ENCODE results near the gene RRAD. TPM values are rescaled to one million over a fixed set of nuclear protein-coding genes. Genes with fewer than 3 reads are reported as not detected.
"Not testable (repeated sequence)": the region's sequence is repeated elsewhere in the genome, so short reads cannot be mapped to it uniquely, and the experiment has no call there.

RRAD gene
- total RNA-seq, 1 donor from 2014 or later, result 245 TPM

DNA sequence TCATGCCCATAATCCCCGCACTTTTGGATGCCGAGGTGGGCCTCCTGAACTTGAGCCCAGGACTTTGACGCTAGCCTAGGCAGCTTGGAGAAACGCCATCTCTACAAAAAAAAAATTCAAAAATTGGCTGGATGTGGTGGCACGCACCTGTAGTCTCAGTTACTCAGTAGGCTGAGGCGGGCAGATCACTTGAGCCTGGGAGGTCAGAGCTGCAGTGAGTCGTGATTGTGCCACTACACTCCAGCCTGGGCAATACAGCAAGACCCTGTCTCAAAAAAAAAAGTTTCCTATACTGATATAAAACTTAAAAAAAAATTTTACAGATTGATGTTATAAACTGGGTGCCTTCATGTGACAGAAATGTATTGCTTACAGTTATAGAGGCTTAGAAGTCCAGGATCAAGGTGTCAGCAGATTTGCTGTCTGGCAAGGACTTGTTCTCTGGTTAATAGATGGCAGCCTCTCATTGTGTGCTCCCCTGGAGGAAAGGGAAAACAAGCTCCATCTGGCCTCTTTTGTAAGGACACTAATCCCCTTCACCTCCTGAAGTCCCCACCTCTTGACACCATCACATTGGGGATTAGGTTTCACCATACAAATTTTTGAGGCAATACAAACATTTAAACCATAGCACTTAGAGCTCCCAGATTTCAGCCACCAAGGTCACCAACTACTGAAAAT lies 27.2 kb upstream of the RRAD start:
- no peak for DNase-seq (ENCODE audit: low spot score)
- intact Hi-C loops (cut with DNase I), result no loop called here

DNA sequence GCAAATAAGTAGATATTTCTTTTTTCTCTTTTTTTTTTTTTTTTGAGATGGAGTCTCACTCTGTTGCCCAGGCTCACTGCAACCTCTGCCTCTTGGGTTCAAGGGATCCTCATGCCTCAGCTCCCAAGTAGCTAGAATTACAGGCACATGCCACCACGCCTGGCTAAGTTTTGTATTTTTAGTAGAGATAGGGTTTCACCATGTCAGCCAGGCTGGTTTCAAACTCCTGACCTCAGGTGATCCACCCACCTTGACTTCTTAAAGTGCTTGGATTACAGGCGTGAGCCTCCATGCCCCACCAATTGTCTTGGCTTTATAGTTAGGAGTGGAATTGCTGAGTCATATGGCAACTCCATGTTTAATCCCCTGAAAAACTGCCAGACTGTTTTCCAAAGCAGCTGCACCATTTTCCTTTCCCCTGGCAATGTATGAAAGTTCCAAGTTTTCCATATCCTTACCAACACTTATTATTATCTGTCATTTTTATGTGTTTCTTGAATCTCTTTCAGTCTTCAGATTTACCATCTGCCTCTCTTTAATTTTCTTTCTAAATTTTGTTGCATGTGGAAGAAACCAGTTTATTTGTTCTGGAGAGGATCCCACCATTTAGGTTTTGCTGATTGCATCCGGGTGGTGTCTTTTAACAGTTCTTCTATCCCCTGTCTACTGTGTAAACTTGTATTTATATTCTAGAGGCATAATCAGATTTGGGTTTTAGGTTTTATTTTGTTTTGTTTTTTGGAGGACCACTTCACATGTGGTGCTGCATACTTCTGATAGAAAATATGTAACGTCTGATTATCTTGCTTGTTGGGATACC lies 25.8 kb upstream of the RRAD start:
- no peak for DNase-seq (ENCODE audit: low spot score)
- intact Hi-C loops (cut with DNase I), result no loop called here

DNA sequence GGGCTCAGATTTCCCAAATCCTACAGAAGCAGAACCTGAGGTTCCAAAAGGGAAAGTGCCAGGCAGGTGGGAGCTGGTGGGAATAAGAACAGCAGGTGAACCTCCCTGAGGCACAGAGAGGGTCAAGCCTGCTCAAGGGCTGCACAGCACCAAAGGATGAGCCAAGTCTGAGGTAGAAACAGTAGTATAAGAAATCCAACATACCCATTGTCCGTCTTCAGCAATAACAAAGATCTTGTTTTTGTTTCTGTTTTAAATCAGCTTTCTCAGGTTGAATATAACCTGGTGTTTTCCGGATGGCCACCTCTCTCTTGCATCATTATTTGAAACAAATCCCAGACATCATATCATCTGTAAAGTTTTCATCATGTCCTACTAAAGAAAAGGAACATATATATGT lies 25.1 kb upstream of the RRAD start:
- intact Hi-C loops (cut with DNase I), result no loop called here
- no peak for DNase-seq (ENCODE audit: low spot score)

DNA sequence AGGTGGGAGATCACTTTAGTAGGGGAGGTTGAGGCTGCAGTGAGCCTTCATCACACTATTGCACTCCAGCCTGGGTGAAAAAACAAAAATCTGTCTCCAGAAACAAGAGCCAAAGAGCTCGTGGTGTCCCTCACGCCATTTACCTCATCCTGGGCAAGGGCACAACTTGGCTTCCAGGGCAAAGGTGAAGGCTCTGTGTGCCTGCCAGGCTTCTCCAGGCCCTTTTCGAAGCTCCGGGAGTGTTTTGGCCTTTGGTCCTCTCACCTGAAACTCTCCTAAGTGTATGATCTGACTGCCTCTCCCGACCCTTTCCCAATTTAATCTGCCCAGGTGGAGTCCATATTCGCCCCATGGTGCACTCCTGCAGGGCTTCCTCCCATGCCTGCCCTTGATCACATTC lies 24.1 kb upstream of the RRAD start:
- intact Hi-C loops (cut with DNase I), result no loop called here
- DNase-seq (ENCODE audit: low spot score), result no peak

DNA sequence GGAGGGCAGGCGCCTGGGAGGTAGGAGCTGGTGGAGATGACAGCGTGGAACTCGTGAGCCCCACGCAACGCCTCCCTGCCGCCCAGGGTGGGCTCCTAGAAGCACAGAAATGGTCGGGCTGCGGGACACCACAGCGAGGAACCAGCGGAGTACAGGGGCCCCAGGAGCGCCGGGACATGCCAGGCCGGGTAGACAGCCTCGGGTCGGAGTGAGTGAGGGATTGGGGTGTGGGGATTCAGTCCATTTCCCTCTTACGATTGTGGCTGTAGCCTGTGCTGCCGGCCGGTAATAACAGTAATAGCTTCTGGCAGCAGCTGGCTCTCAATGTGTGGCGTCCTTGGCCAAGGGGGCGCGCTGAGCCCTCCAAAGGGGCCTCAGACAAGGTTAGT lies 23.5 kb upstream of the RRAD start:
- DNase-seq (ENCODE audit: low spot score), result no peak
- intact Hi-C loops (cut with DNase I), result no loop called here

DNA sequence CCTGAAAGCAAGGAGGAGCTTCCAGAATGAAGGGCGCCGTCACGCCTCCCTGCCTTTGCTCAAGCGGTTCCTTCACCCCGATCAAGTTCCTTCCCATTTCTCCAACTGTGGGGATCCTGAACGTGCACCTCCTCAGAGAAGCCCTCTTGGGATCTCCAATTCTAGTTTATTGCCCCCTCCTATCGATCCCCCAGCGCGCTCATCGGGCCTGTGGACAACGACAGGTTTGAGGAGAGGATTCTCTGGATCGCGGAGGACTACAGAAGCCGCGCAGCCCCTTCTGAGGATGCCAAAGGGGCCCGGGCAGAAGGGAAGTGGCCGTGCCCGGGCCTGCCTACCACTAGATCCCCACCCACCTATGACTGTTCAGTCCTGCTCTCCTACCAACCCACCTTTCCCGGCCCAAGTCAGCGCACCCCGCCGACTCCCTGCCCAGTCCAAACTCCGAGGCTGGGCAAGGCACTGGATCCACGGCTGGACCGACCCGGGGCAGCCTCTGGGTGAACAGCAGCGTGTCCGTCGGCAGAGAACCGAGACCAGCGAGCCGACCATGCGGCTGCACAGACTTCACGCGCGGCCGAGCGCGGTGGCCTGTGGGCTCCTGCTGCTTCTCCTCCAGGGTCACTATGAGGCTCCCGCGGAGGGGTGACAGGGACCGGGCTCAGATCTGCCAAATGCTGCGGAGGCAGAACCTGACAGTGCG lies 22.9 kb upstream of the RRAD start:
- no peak for DNase-seq (ENCODE audit: low spot score)
- intact Hi-C loops (cut with DNase I), result no loop called here

DNA sequence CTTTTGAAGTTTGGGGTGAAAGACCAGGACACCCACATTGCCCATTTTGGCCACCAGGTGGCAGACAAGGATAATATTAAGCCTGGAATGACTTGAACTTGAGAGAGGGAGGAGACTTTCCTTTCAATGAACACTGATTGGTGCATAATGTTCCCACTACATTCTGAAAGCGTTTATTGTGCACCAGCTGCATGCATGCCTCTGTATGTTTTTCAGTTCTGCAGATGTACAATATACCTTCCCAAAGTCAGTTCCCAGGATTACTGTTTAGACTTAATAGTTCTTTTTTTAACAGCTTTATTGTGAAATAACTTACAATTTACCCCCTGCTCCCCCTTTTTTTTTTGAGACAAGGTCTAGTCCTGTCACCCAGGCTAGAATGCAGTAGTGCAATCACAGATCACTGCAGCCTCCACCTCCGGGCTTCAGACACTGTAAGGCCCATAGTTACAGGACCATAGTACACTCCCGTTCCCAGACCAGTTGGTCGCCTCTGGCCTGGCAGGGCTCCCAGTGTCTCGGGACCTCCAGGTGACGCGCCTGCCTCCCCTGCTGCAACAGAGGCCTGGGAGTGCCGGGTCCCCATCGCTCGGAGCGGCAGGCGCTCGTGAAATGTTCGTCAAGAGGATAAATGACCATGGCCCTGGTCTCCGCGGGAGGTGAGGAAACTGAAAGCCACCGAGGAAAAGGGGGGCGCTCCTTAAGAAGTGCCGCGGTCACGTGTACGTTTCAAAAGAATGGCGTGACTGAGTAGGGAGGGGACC lies 22.1 kb upstream of the RRAD start:
- intact Hi-C loops (cut with DNase I), result loop anchor here (1.0 kb wide), 1 partner anchor 52 kb away; no protein-coding TSS in a partner anchor
- no peak for DNase-seq (ENCODE audit: low spot score)

DNA sequence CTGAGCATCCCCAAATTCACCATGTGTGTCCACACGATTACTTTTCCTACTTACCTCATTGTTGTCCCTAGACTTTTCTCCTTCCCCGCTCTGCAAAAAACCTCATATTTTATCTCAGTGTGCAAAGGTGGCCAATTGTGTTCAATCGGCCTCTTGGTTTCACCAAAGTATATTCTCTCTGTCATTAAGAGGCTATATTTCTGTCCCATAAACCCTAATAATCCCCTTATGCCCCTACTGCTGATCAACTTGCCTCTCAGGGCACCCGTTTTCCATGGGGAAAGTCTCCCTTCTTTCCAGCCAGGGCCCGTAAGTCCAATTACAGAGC lies 21.6 kb upstream of the RRAD start:
- DNase-seq (ENCODE audit: low spot score), result no peak
- intact Hi-C loops (cut with DNase I), result loop anchor here (1.0 kb wide), 1 partner anchor 52 kb away; no protein-coding TSS in a partner anchor

DNA sequence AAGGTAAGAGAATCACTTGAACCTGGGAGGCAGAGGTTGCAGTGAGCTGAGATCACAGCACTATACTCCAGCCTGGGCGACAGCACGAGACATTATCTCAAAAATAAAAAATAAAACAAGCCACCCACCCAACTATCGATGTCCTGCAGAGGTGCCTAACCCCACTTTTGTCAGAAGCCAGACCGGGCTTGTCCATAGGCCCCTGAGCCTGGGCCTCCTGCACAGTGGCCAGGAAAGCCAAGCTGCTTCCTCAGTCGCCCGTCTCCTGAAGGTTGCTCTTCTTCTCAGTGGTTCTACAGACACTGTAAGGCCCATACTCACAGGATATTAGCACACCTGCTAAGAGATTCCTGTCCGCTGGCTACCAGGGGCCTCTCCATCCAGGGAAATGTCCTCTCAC lies 21.2 kb upstream of the RRAD start:
- no peak for DNase-seq (ENCODE audit: low spot score)
- intact Hi-C loops (cut with DNase I), result no loop called here

DNA sequence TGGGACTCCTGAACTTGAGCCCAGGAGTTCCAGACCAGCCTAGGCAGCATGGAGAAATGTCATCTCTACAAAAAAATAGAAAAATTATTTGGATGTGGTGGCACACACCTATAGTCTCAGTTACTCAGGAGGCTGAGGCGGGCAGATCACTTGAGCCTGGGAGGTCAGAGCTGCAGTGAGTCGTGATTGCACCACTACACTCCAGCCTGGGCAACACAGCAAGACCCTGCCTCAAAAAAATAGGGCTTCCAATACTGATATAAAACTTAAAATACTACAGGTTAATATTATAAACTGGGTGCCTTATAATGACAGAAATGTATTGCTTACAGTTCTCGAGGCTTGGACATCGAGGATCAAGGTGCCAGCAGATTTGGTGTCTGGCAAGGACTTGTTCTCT lies 20.6 kb upstream of the RRAD start:
- no peak for DNase-seq (ENCODE audit: low spot score)
- intact Hi-C loops (cut with DNase I), result no loop called here

DNA sequence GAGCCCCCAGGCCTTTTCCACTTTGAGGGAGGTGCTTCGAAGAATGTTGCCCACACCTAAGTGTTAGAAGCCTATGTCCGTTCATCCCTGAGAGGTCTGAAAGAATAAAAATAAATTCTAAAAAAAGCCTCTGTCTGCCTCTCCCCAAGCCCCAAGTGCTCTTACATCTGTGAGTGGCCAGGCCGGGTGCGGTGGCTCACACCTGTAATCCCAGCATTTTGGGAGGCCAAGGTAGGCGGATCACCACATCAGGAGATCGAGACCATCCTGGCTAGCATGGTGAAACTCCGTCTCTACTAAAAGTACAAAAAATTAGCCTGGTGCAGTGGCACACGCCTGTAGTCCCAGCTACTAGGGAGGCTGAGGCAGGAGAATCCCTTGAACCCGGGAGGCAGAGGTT lies 19.6 kb upstream of the RRAD start:
- DNase-seq (ENCODE audit: low spot score); intact Hi-C loops (cut with DNase I): not testable (repeated sequence)

DNA sequence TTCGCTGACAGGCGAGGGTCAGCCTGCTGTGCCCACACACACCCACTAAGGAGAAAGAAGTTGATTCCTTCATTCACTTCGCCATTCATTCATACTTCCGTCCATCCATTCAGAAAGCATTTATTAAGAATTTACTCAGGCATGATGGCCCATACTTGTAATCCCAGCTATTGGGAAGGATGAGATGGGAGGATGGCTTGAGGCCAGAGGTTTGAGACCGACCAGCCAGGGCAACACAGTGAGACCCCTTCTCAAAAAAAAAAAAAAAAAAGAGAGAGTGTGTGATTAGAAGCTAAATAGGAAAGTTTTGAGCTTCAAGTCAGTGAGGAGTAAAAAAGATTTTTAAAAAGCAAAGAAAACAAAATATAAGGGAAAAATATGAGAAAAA lies 18.7 kb upstream of the RRAD start:
- intact Hi-C loops (cut with DNase I), result no loop called here
- no peak for DNase-seq (ENCODE audit: low spot score)

DNA sequence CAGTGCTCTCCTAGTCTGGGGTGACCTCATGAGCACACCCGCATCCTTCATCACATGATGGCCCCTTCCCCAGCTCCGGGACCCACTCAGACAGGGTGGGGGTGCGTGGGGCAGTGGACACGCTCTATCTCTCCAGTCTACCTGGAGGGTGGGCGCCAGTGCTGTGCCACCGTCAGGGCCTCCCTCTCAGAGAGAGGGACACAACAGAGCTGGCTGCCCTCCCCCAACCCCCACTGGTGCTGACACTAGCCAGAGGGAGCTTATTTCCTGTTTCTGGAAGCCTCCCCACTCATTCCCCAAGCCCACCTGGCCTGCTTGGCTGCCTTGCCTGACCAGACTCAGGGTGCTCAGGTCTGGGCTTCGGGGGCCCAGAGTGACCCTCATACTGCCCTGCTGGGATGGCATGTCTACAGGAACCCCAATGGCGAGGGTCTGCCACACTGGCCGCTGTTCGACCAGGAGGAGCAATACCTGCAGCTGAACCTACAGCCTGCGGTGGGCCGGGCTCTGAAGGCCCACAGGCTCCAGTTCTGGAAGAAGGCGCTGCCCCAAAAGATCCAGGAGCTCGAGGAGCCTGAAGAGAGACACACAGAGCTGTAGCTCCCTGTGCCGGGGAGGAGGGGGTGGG lies 18.2 kb upstream of the RRAD start:
- no peak for DNase-seq (ENCODE audit: low spot score)
- intact Hi-C loops (cut with DNase I), result no loop called here

DNA sequence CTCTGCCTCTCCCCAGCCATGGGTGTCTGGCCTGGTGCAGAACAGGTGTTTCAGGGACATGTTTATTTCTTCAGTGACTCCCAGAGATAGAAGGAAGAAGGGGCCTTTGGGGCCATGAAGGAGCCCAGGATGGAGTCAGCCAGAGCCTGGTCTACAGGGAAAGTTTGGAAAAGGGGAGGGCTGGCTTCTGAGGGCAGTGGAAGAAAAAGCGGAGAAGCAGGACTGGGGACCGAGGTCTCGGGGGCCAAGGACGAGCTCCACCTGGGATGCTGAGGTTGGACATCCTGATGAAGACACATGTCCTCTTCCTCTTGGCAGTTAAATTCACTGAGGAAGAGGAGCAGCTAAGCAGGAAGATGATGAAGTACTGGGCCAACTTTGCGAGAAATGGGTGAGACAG lies 17.6 kb upstream of the RRAD start:
- intact Hi-C loops (cut with DNase I), result no loop called here
- DNase-seq (ENCODE audit: low spot score), result no peak

DNA sequence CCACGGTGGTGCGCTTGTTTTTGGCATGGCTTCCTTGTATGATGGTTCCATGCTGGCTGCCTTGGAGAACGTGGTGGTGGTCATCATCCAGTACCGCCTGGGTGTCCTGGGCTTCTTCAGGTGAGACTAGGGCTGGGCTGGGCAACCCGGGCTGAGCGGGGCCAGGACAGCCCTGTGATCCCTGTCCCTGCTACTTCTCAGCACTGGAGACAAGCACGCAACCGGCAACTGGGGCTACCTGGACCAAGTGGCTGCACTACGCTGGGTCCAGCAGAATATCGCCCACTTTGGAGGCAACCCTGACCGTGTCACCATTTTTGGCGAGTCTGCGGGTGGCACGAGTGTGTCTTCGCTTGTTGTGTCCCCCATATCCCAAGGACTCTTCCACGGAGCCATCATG lies 14.9 kb upstream of the RRAD start:
- DNase-seq (ENCODE audit: low spot score), result no peak
- intact Hi-C loops (cut with DNase I), result no loop called here

DNA sequence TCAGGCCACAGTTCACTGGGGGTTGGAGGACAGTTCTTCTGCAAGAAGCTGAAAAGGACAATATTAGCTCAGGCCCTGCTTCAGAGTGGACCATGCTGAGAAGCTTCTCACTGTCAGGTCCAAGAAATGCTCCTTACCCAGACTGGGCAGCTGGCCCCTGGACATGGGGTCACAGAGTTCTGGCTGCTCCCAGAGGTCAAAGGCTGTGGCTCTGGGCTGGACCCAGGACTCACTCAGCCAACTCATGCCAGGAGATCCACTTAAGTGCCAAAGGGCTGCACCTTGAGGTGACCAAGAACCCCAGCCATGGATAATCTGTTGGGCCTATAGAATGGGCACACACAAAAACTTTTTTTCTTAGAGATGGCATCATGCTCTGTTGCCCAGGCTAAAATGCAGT lies 14.0 kb upstream of the RRAD start:
- DNase-seq (ENCODE audit: low spot score), result no peak
- intact Hi-C loops (cut with DNase I), result no loop called here

DNA sequence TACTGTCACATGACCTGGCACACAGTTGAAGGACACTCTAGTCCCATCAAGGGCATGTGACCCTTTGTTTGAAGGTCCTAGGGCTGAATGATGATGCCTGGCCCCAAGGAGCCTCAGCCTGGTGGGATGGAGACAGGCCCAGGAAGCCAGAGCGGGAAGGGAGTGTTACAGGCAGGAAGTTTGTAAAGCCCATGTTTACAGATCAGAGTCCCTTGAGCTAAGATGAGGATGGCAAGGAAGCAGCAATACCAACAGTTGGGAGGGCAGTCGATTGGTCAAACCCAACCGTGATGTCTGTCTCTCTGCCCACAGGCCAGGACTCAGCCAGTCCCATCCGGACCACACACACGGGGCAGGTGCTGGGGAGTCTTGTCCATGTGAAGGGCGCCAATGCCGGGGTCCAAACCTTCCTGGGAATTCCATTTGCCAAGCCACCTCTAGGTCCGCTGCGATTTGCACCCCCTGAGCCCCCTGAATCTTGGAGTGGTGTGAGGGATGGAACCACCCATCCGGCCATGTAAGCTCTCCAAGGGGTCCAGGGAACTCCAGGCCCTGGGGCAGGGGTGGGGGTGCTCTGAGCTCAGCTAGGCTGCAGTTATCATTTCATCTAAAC lies 12.5 kb upstream of the RRAD start:
- no peak for DNase-seq (ENCODE audit: low spot score)
- intact Hi-C loops (cut with DNase I), result no loop called here

DNA sequence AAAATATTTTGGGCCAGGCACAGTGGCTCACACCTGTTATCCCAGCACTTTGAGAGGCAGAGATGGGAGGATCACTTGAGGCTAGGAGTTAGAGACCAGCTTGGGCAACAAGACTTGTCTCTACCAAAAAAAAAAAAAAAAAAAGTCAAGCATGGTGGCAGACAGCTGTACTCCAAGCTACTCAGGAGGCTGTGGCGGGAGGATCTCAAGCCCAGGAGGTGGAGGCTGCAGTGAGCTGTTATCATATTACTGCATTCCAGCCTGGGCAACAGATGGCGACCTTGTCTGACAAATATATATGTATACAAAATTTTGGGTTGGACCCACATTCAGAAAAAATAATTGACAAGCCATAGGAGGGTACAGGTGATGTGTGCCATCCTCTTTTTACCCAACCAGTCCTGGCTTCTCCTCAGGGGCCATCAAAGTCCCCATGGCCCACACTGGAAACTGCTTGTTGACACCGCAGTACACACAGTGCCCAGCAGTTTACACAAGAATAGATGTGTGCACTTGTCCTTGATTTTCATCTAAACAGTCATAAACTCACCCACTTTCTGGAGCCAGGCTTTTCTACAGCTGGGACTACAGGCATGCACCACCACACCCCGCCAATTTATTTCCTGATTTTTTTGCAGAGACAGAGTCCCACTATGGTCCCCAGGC lies 11.7 kb upstream of the RRAD start:
- no peak for DNase-seq (ENCODE audit: low spot score)
- intact Hi-C loops (cut with DNase I), result no loop called here

DNA sequence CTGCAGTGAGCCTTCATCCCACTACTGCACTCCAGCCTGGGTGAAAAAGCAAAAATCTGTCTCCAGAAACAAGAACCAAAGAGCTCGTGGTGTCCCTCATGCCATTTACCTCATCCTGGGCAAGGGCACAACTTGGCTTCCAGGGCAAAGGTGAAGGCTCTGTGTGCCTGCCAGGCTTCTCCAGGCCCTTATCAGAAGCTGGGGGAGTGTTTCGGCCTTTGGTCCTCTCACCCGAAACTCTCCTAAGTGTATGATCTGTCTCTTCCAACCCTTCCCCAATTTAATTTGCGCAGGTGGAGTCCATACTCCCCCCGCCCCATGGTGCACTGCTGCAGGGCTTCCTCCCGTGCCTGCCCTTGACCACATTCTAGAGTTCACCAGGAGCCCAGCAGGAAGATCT lies 11.1 kb upstream of the RRAD start:
- no peak for DNase-seq (ENCODE audit: low spot score)
- intact Hi-C loops (cut with DNase I), result no loop called here

Data from cardiac septum (tissue), 1 donor.